Gastrocnemius medialis (tissue), 4 donors: ENCODE results near the gene RAB34. TPM values are rescaled to one million over a fixed set of nuclear protein-coding genes. Genes with fewer than 3 reads are reported as not detected.
A peak's percentile ranks its signal among the peaks of the same experiment; 100 is the strongest.

Source experiments
- ATAC-seq, 2 donors: fragments of 150-250 bp; one replicate each; pipeline ENCODE4 v1.9.1; 2016
- DNase-seq, 2 donors: peaks; one replicate each; pipeline ENCODE4 v3.0.0-alpha.2; 2019
- H3K27ac ChIP-seq, 4 donors: fragments of 200-600 bp; sonication (generic); 1 replicate in 1 of 4; 2 replicates in 3 of 4; pipeline ENCODE4 v1.5.1; 2016 to 2018; ENCODE audit warnings: mild to moderate bottlenecking in 2 of 4, moderate library complexity in 1 of 4
- H3K27me3 ChIP-seq, 3 donors: fragments of 200-600 bp; sonication (generic) in 2 of 3; 1 replicate in 1 of 3; 2 replicates in 2 of 3; pipeline versions ENCODE4 v1.5.1 to v1.6.0; 2016 to 2019; ENCODE audit warnings: mild to moderate bottlenecking in 1 of 3, moderate library complexity in 1 of 3
- H3K36me3 ChIP-seq, 2 donors: fragments of 200-600 bp; sonication (generic) in 1 of 2; one replicate each; pipeline ENCODE4 v1.5.1; 2017 to 2018
- H3K4me1 ChIP-seq, 2 donors: fragments of 200-600 bp; sonication (generic) in 1 of 2; one replicate each; pipeline ENCODE4 v1.5.1; 2016 to 2017; ENCODE audit warnings: mild to moderate bottlenecking in 2 of 2
- H3K4me3 ChIP-seq, 4 donors: fragments of 200-600 bp; sonication (generic) in 3 of 4; 1 replicate in 1 of 4; 2 replicates in 3 of 4; pipeline ENCODE4 v1.5.1; 2016 to 2019; ENCODE audit warnings: mild to moderate bottlenecking in 2 of 4
- H3K9me3 ChIP-seq, 3 donors: fragments of 200-600 bp; sonication (generic) in 2 of 3; 1 replicate in 1 of 3; 2 replicates in 2 of 3; pipeline ENCODE4 v1.5.1; 2016 to 2019
- POLR2A ChIP-seq, 2 donors: fragments of 450-650 bp; IDR thresholded peaks; one replicate each; pipeline ENCODE4 v1.6.1; 2017; ENCODE audit warnings: antibody characterized with exemption in 2 of 2, mild to moderate bottlenecking in 2 of 2, moderate library complexity in 2 of 2
- in situ Hi-C, 4 donors: fragments of 200-750 bp; cut with MboI; loops; one replicate each; pipeline versions ENCODE4 v1.15.0 to v1.8.0; 2017; ENCODE audit warnings: low sequenced_read_pairs in 4 of 4
- intact Hi-C: fragments of 100-400 bp; cut with DNase I; formaldehyde crosslinking; loops from one replicate; pipeline ENCODE4 v1.15.1; 2023; ENCODE audit warnings: low total_unique reads
- total RNA-seq, 4 donors: library from RNA; depleted of rRNA; stranded (reverse); fragments of >200 nt; gene quantifications; one replicate each; pipeline versions ENCODE4 v1.1.0 to v1.2.3, GENCODE V29; 2016
- TF ChIP-seq, protein P1 (sequence below), 5 experiments: fragments of 450-650 bp in 3 of 5; fragments of 200-600 bp in 2 of 5; sonication (generic) in 2 of 5; IDR thresholded peaks in 4 of 5; conservative IDR thresholded peaks in 1 of 5; 1 replicate in 4 of 5; 2 replicates in 1 of 5; pipeline ENCODE4 v1.5.1; 2016 to 2019; ENCODE audit warnings: antibody characterized with exemption in 5 of 5, mild to moderate bottlenecking in 3 of 5, moderate library complexity in 3 of 5

The RAB34 gene
- total RNA-seq, 4 donors from 2014 or later: 14.9 to 53.3 (median 32.7) TPM

- Histone ChIP-seq H3K4me3 (no peak overlapping the region), H3K4me1 (peaks cover 0 to 5% of the 10 kb centered on the region in 2 donors), H3K27ac (peak overlapping the region in 1 of 4 donors; percentile 11), H3K27me3 (no peaks in the 10 kb centered on the region), H3K36me3 (no peaks in the 10 kb centered on the region), H3K9me3 (no peaks in the 10 kb centered on the region)
- DNase-seq (peak in 1 of 2 donors; percentile 69), ATAC-seq (peak; percentile 94)
- TF ChIP-seq, protein P1, sequence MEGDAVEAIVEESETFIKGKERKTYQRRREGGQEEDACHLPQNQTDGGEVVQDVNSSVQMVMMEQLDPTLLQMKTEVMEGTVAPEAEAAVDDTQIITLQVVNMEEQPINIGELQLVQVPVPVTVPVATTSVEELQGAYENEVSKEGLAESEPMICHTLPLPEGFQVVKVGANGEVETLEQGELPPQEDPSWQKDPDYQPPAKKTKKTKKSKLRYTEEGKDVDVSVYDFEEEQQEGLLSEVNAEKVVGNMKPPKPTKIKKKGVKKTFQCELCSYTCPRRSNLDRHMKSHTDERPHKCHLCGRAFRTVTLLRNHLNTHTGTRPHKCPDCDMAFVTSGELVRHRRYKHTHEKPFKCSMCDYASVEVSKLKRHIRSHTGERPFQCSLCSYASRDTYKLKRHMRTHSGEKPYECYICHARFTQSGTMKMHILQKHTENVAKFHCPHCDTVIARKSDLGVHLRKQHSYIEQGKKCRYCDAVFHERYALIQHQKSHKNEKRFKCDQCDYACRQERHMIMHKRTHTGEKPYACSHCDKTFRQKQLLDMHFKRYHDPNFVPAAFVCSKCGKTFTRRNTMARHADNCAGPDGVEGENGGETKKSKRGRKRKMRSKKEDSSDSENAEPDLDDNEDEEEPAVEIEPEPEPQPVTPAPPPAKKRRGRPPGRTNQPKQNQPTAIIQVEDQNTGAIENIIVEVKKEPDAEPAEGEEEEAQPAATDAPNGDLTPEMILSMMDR (IDR thresholded peaks at IDR 0.05 in 4 of 5, conservative IDR thresholded peaks at IDR 0.05 in 1 of 5): no peak
- TF ChIP-seq POLR2A (IDR thresholded peaks at IDR 0.05): no peak
- intact Hi-C loops: no loop called here
- in situ Hi-C loops: no loop called here
Observed at GRCh38 chr17:28735242-28735722, 17.6 kb upstream of the RAB34 start.

GRCh38 chr17:28734712-28735241, 17.1 kb upstream of the RAB34 start:
- no peak for DNase-seq
- ATAC-seq: no peak
- Histone ChIP-seq H3K4me1 (peaks cover 0 to 5% of the 10 kb centered on the region in 2 donors), H3K27ac (peak overlapping the region in 1 of 4 donors; percentile 2), H3K9me3 (no peaks in the 10 kb centered on the region), H3K36me3 (no peaks in the 10 kb centered on the region), H3K4me3 (no peak overlapping the region), H3K27me3 (no peaks in the 10 kb centered on the region)
- intact Hi-C loops: no loop called here
- in situ Hi-C loops: no loop called here
- TF ChIP-seq, protein P1 (IDR thresholded peaks at IDR 0.05 in 4 of 5, conservative IDR thresholded peaks at IDR 0.05 in 1 of 5): no peak
- no peak for TF ChIP-seq POLR2A (IDR thresholded peaks at IDR 0.05)

- in situ Hi-C loops: no loop called here
Observed at GRCh38 chr17:28733346-28733745, 15.7 kb upstream of the RAB34 start.

DNA sequence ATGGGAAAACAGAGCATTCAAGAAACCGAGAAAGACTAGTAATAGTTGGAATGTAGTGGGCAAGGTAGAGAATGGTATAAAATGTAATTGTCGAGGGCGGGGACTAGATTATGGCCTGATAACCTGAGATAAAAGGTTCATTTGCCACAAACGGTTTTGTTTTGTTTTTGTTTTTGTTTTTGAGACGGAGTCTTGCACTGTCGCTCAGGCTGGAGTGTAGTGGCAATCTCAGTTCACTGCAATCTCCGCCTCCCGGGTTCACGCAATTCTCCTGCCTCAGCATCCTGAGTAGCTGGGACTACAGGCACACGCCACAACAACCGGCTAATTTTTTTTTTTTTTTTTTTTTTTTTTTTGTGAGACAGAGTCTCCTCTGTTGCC, 12.3 kb upstream of the RAB34 start:
- Histone ChIP-seq H3K4me1 (peaks cover 19 to 24% of the 10 kb centered on the region in 2 donors), H3K9me3 (no peaks in the 10 kb centered on the region), H3K4me3 (no peak overlapping the region), H3K36me3 (no peaks in the 10 kb centered on the region), H3K27ac (no peak overlapping the region), H3K27me3 (no peaks in the 10 kb centered on the region)
- no peak for ATAC-seq
- TF ChIP-seq, protein P1 (IDR thresholded peaks at IDR 0.05 in 4 of 5, conservative IDR thresholded peaks at IDR 0.05 in 1 of 5): no peak
- TF ChIP-seq POLR2A (IDR thresholded peaks at IDR 0.05): no peak
- in situ Hi-C loops: no loop called here
- no peak for DNase-seq
- intact Hi-C loops: loop anchor here (2.0 to 5.0 kb wide), 4 partner anchors 32 to 382 kb away; partner anchors contain the start of gene FLOT2

More at GRCh38 chr17:28733346-28733745, 15.7 kb upstream of the RAB34 start:
- Histone ChIP-seq H3K27me3 (no peaks in the 10 kb centered on the region), H3K27ac (no peak overlapping the region), H3K4me1 (peaks cover 0 to 9% of the 10 kb centered on the region in 2 donors), H3K4me3 (no peak overlapping the region), H3K36me3 (no peaks in the 10 kb centered on the region), H3K9me3 (no peaks in the 10 kb centered on the region)
- ATAC-seq: no peak
- TF ChIP-seq POLR2A (IDR thresholded peaks at IDR 0.05): no peak
- TF ChIP-seq, protein P1 (IDR thresholded peaks at IDR 0.05 in 4 of 5, conservative IDR thresholded peaks at IDR 0.05 in 1 of 5): no peak
- intact Hi-C loops: no loop called here
- DNase-seq: no peak
